Measurements from ENCODE around the gene GASK1B. TPM values are rescaled to one million over a fixed set of nuclear protein-coding genes. Genes with fewer than 3 reads are reported as not detected.
A peak's percentile ranks its signal among the peaks of the same experiment; 100 is the strongest.

The GASK1B gene
- polyA plus RNA-seq, 1 donor (not counting 4 experiments of a cell fraction or from before 2014, with no cell fraction given): 2.1 TPM

- Histone ChIP-seq H3K4me2 (ENCODE audit: control insufficient read depth, extremely low read depth, insufficient read depth, low read depth, low read length) (no peak overlapping the region), H3K36me3 (ENCODE audit: control insufficient read depth in 2 of 2, extremely low read depth in 1 of 2, insufficient read depth in 2 of 2, low read length in 2 of 2) (no peaks in the 10 kb centered on the region), H3K4me3 (ENCODE audit: control insufficient read depth in 2 of 3, extremely low read depth in 1 of 3, insufficient read depth in 2 of 3, low read depth in 1 of 3, low read length in 3 of 3) (no peak overlapping the region), H3K9ac (ENCODE audit: control insufficient read depth, extremely low read depth, insufficient read depth, low read length) (no peak overlapping the region), H2AFZ (ENCODE audit: control insufficient read depth, low read length) (no peak overlapping the region), H3K27ac (ENCODE audit: control insufficient read depth, insufficient read depth, low read length) (no peak overlapping the region), H3K9me1 (ENCODE audit: control insufficient read depth, extremely low read depth, insufficient read depth, low read length) (no peaks in the 10 kb centered on the region), H3K9me3 (ENCODE audit: control insufficient read depth, low read depth, low read length) (no peaks in the 10 kb centered on the region), H3K79me2 (ENCODE audit: control insufficient read depth, insufficient read depth, low read length) (no peaks in the 10 kb centered on the region), H3K4me1 (ENCODE audit: control insufficient read depth, extremely low read depth, insufficient read depth, low read length) (peaks cover 13% of the 10 kb centered on the region), H3K27me3 (ENCODE audit: control insufficient read depth, extremely low read depth, insufficient read depth, low read length) (no peaks in the 10 kb centered on the region), H4K20me1 (ENCODE audit: control insufficient read depth, extremely low read depth, insufficient read depth, low read length) (no peaks in the 10 kb centered on the region)
- dilution Hi-C loops (cut with MboI; ENCODE audit: extremely low pct_ligation_motif_present, low sequenced_read_pairs): no loop called here
- no peak for TF ChIP-seq EZH2 (IDR thresholded peaks at IDR 0.05; ENCODE audit: low read length)
- TF ChIP-seq, protein P1, sequence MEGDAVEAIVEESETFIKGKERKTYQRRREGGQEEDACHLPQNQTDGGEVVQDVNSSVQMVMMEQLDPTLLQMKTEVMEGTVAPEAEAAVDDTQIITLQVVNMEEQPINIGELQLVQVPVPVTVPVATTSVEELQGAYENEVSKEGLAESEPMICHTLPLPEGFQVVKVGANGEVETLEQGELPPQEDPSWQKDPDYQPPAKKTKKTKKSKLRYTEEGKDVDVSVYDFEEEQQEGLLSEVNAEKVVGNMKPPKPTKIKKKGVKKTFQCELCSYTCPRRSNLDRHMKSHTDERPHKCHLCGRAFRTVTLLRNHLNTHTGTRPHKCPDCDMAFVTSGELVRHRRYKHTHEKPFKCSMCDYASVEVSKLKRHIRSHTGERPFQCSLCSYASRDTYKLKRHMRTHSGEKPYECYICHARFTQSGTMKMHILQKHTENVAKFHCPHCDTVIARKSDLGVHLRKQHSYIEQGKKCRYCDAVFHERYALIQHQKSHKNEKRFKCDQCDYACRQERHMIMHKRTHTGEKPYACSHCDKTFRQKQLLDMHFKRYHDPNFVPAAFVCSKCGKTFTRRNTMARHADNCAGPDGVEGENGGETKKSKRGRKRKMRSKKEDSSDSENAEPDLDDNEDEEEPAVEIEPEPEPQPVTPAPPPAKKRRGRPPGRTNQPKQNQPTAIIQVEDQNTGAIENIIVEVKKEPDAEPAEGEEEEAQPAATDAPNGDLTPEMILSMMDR (optimal IDR thresholded peaks at IDR 0.05 in 1 of 3, IDR thresholded peaks at IDR 0.05 in 1 of 3, conservative IDR thresholded peaks at IDR 0.05 in 1 of 3; ENCODE audit: extremely low read depth in 1 of 3, insufficient read depth in 2 of 3, low read length in 3 of 3): no peak
- FAIRE-seq (no peak), DNase-seq (ENCODE audit: low read depth, low spot score) (no peak)
Measured at GRCh38 chr4:158162631-158163030, 10.2 kb downstream of the GASK1B start.

DNA sequence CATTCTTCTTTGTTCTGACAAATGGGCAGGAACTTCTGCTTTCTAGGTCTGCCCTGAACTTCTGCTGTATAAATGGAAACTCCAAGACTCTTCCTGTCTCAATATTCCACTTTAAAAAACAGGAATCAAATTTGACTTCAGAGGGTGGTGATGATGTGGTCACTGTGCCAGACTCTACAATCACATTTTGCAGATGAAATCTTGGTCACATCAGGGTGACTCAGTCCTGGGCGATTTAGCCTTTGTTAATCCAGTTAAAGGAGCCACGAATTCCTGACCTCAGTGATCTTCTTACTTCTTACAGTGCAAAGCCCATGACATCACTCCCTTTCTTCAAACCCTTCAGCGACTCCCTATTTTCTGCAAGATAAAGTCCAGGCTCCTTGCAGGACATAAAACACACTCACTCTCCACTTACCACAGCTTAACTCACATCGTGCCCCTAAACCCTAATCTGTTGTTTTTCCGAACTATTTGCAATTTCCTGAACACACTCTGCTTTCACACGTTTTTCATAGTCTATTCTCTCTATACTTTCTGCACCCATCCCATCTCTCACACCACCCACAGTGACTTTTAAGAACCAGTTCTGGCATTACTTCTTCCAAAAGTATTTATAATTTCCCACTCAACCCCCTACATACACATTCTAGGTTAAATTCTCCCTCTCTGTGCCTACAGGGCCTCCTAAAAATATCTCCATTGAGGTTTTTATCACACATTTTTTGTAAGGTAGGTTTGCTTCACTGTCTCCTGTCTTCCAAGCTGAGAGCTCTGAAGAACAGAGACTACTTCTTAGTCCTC is 11.1 kb downstream of the GASK1B start:
- H3K79me2 ChIP-seq (ENCODE audit: control insufficient read depth, insufficient read depth, low read length): no peaks in the 10 kb centered on the region
- no peaks in the 10 kb centered on the region for H3K27me3 ChIP-seq (ENCODE audit: control insufficient read depth, extremely low read depth, insufficient read depth, low read length)
- H3K9me3 ChIP-seq (ENCODE audit: control insufficient read depth, low read depth, low read length): no peaks in the 10 kb centered on the region
- no peaks in the 10 kb centered on the region for H4K20me1 ChIP-seq (ENCODE audit: control insufficient read depth, extremely low read depth, insufficient read depth, low read length)
- no peak for TF ChIP-seq EZH2 (IDR thresholded peaks at IDR 0.05; ENCODE audit: low read length)
- TF ChIP-seq, protein P1 (optimal IDR thresholded peaks at IDR 0.05 in 1 of 3, IDR thresholded peaks at IDR 0.05 in 1 of 3, conservative IDR thresholded peaks at IDR 0.05 in 1 of 3; ENCODE audit: extremely low read depth in 1 of 3, insufficient read depth in 2 of 3, low read length in 3 of 3): no peak
- no peaks in the 10 kb centered on the region for H3K9me1 ChIP-seq (ENCODE audit: control insufficient read depth, extremely low read depth, insufficient read depth, low read length)
- peaks cover 13% of the 10 kb centered on the region for H3K4me1 ChIP-seq (ENCODE audit: control insufficient read depth, extremely low read depth, insufficient read depth, low read length)
- no peak overlapping the region for H3K27ac ChIP-seq (ENCODE audit: control insufficient read depth, insufficient read depth, low read length)
- H3K9ac ChIP-seq (ENCODE audit: control insufficient read depth, extremely low read depth, insufficient read depth, low read length): no peak overlapping the region
- H3K4me2 ChIP-seq (ENCODE audit: control insufficient read depth, extremely low read depth, insufficient read depth, low read depth, low read length): no peak overlapping the region
- no peak overlapping the region for H3K4me3 ChIP-seq (ENCODE audit: control insufficient read depth in 2 of 3, extremely low read depth in 1 of 3, insufficient read depth in 2 of 3, low read depth in 1 of 3, low read length in 3 of 3)
- dilution Hi-C loops (cut with MboI; ENCODE audit: extremely low pct_ligation_motif_present, low sequenced_read_pairs): no loop called here
- no peak for DNase-seq (ENCODE audit: low read depth, low spot score)
- H2AFZ ChIP-seq (ENCODE audit: control insufficient read depth, low read length): peak overlapping the region; percentile 41
- FAIRE-seq: no peak
- H3K36me3 ChIP-seq (ENCODE audit: control insufficient read depth in 2 of 2, extremely low read depth in 1 of 2, insufficient read depth in 2 of 2, low read length in 2 of 2): no peaks in the 10 kb centered on the region
